Naive thymus-derived CD8-positive, alpha-beta T cell (primary cell): ENCODE measurements around the gene CD22. TPM values are rescaled to one million over a fixed set of nuclear protein-coding genes. Genes with fewer than 3 reads are reported as not detected.
"Not testable (repeated sequence)": the region's sequence is repeated elsewhere in the genome, so short reads cannot be mapped to it uniquely, and the experiment has no call there.

Experiments used
- ATAC-seq, 2 donors: fragments of 150-1000 bp; cut with Tn5 transposase in 1 of 2; sonication (Bioruptor Pico), chemical (Tn5 transposase) in 1 of 2; 1 replicate in 1 of 2; 2 replicates in 1 of 2; pipeline ENCODE4 v1.10.0; 2021; ENCODE audit warnings: mild to moderate bottlenecking in 2 of 2, moderate library complexity in 2 of 2
- POLR2A ChIA-PET: fragments of 350-600 bp; sonication (Branson Sonifier 250); formaldehyde crosslinking; loops from one replicate; lab custom pipeline; 2021; ENCODE audit warnings: antibody characterized with exemption; lab: Charles Lee
- DNase-seq, 10 donors: peaks; one replicate each; pipeline versions ENCODE4 v3.0.0 to v3.0.0-alpha.2; 2020 to 2022
- H3K27ac Mint-ChIP-seq, 10 donors: one replicate each; pipeline ENCODE4 v1.8.0; 2020 to 2022; ENCODE audit warnings: mild to moderate bottlenecking in 10 of 10, mixed read lengths in 10 of 10, moderate library complexity in 4 of 10, inconsistent platforms in 1 of 10
- H3K27me3 Mint-ChIP-seq, 5 donors: one replicate each; pipeline ENCODE4 v1.8.0; 2021 to 2022; ENCODE audit warnings: mixed read lengths in 5 of 5
- H3K36me3 Mint-ChIP-seq, 3 donors: one replicate each; pipeline ENCODE4 v1.8.0; 2020 to 2022; ENCODE audit warnings: mixed read lengths in 3 of 3, mild to moderate bottlenecking in 2 of 3, inconsistent platforms in 1 of 3
- H3K4me1 Mint-ChIP-seq, 4 donors: one replicate each; pipeline ENCODE4 v1.8.0; 2021 to 2022; ENCODE audit warnings: mixed read lengths in 4 of 4
- H3K4me3 Mint-ChIP-seq, 10 donors: one replicate each; pipeline ENCODE4 v1.8.0; 2020 to 2022; ENCODE audit warnings: mild to moderate bottlenecking in 10 of 10, mixed read lengths in 10 of 10, moderate library complexity in 6 of 10, inconsistent platforms in 1 of 10
- H3K9me3 Mint-ChIP-seq, 9 donors: one replicate each; pipeline ENCODE4 v1.8.0; 2020 to 2022; ENCODE audit warnings: mixed read lengths in 9 of 9, mild to moderate bottlenecking in 3 of 9, inconsistent platforms in 1 of 9, moderate library complexity in 1 of 9
- polyA plus RNA-seq, 3 donors: library from polyadenylated mRNA; unstranded; fragments of 300-500 nt; fragmentation: Illumina TruSeq; gene quantifications; one replicate each; pipeline ENCODE4 v1.2.3, GENCODE V29; 2021
- total RNA-seq, 8 experiments: library from RNA in 2 of 8; stranded (reverse) in 2 of 8; gene quantifications; one replicate each; pipeline ENCODE4 v1.2.3 and lab custom pipeline; 2021 to 2026

Gene CD22
- total RNA-seq = 10 to 100 TPM; 20.0 to 21.1 TPM
- polyA plus RNA-seq = under 1 TPM in 2 of 3 donors, not detected in 1; 0.46 to 0.73 TPM
- total RNA-seq (lab: John Stamatoyannopoulos, UW) = 0 to 0.49 (median 0.03) reads per million in 6 experiments

- peak in 1 of 2 donors; percentile 57 for ATAC-seq
- Mint-ChIP-seq H3K9me3 (no peaks in the 10 kb centered on the region), H3K27me3 (peaks cover 4 to 18% (median 7%) of the 10 kb centered on the region in 5 donors), H3K36me3 (no peaks in the 10 kb centered on the region), H3K4me1 (peaks cover 12 to 54% (median 16%) of the 10 kb centered on the region in 4 donors), H3K27ac (peak within 1 kb of the TSS in 5 of 10 donors; percentile 2 to 82 (median 13)), H3K4me3 (peak within 1 kb of the TSS in 4 of 10 donors; percentile 28 to 92 (median 47))
- peak in 1 of 10 donors; percentile 41 for DNase-seq
- POLR2A ChIA-PET = no interaction called here
Measured at GRCh38 chr19:35328851-35329285, at the start of gene CD22. TSS of gene CD22 (plus strand) at chr19:35329187. CDS start at chr19:35332041, 2,854 bp downstream.

- Mint-ChIP-seq H3K4me1 (peaks cover 0 to 32% (median 9%) of the 10 kb centered on the region in 4 donors), H3K27me3 (peaks cover 4 to 19% (median 7%) of the 10 kb centered on the region in 5 donors), H3K27ac (no peak overlapping the region), H3K4me3 (no peak overlapping the region), H3K9me3 (no peaks in the 10 kb centered on the region), H3K36me3 (peaks cover 0 to 37% (median 8%) of the 10 kb centered on the region in 3 donors)
- POLR2A ChIA-PET = interaction anchor here (2.0 kb wide), 1 partner anchor 16 kb away, joined by 4 read pairs; no protein-coding TSS in a partner anchor
- DNase-seq = no peak
- ATAC-seq = no peak
Measured at GRCh38 chr19:35279374-35279773, 49.6 kb upstream of the CD22 start.

- Mint-ChIP-seq H3K27ac (peak overlapping the region in 3 of 10 donors; percentile 9 to 81 (median 46)), H3K27me3 (peaks cover 6 to 27% (median 10%) of the 10 kb centered on the region in 5 donors), H3K4me3 (no peak overlapping the region), H3K36me3 (peaks cover 0 to 29% (median 8%) of the 10 kb centered on the region in 3 donors), H3K9me3 (no peaks in the 10 kb centered on the region), H3K4me1 (peaks cover 0 to 34% (median 9%) of the 10 kb centered on the region in 4 donors)
- ATAC-seq (peak in 1 of 2 donors; percentile 10), DNase-seq (no peak)
- POLR2A ChIA-PET = interaction anchor here (2.0 kb wide), 1 partner anchor 15 kb away, joined by 4 read pairs; no protein-coding TSS in a partner anchor
Measured at GRCh38 chr19:35279985-35280821, 48.8 kb upstream of the CD22 start.

GRCh38 chr19:35281303-35281702 lies 47.7 kb upstream of the CD22 start:
- peaks cover 8 to 33% (median 12%) of the 10 kb centered on the region in 5 donors for H3K27me3 Mint-ChIP-seq

GRCh38 chr19:35284153-35285094 lies 44.6 kb upstream of the CD22 start:
- H3K4me1 Mint-ChIP-seq = peaks cover 0 to 34% (median 7%) of the 10 kb centered on the region in 4 donors
- POLR2A ChIA-PET = interaction anchor here (1.1 kb wide), 1 partner anchor 12 kb away, joined by 3 read pairs; no protein-coding TSS in a partner anchor
- H3K36me3 Mint-ChIP-seq = peaks cover 0 to 1% (median 0%) of the 10 kb centered on the region in 3 donors
- no peaks in the 10 kb centered on the region for H3K9me3 Mint-ChIP-seq
- ATAC-seq (no peak), DNase-seq (no peak)
- H3K27ac Mint-ChIP-seq = peak overlapping the region in 3 of 10 donors; percentile 22 to 52 (median 49)
- peaks cover 8 to 33% (median 12%) of the 10 kb centered on the region in 5 donors for H3K27me3 Mint-ChIP-seq
- H3K4me3 Mint-ChIP-seq = no peak overlapping the region

More at GRCh38 chr19:35281303-35281702, 47.7 kb upstream of the CD22 start:
- no peak overlapping the region for H3K4me3 Mint-ChIP-seq
- ATAC-seq = peak in 1 of 2 donors; percentile 15
- no peaks in the 10 kb centered on the region for H3K9me3 Mint-ChIP-seq
- H3K27ac Mint-ChIP-seq = peak overlapping the region in 1 of 10 donors; percentile 5
- H3K4me1 Mint-ChIP-seq = peaks cover 0 to 36% (median 8%) of the 10 kb centered on the region in 4 donors
- H3K36me3 Mint-ChIP-seq = peaks cover 0 to 18% (median 1%) of the 10 kb centered on the region in 3 donors
- DNase-seq = no peak
- POLR2A ChIA-PET = interaction anchor here (0.9 to 2.0 kb wide), 3 partner anchors 9 to 14 kb away, joined by 4 read pairs; no protein-coding TSS in a partner anchor

GRCh38 chr19:35285095-35285449 lies 43.9 kb upstream of the CD22 start:
- H3K36me3 Mint-ChIP-seq = no peaks in the 10 kb centered on the region
- peak overlapping the region in 1 of 10 donors; percentile 52 for H3K27ac Mint-ChIP-seq
- no peak for ATAC-seq
- H3K4me3 Mint-ChIP-seq = no peak overlapping the region
- H3K9me3 Mint-ChIP-seq = no peaks in the 10 kb centered on the region
- no peak for DNase-seq
- H3K4me1 Mint-ChIP-seq = peaks cover 0 to 34% (median 7%) of the 10 kb centered on the region in 4 donors
- H3K27me3 Mint-ChIP-seq = peaks cover 8 to 33% (median 12%) of the 10 kb centered on the region in 5 donors
- POLR2A ChIA-PET = interaction anchor here (1.1 kb wide), 1 partner anchor 13 kb away, joined by 3 read pairs; no protein-coding TSS in a partner anchor

- not testable (repeated sequence) for H3K27ac Mint-ChIP-seq, H3K36me3 Mint-ChIP-seq, DNase-seq, H3K4me3 Mint-ChIP-seq, ATAC-seq, H3K9me3 Mint-ChIP-seq
- Mint-ChIP-seq H3K27me3 (peaks cover 8 to 33% (median 12%) of the 10 kb centered on the region in 5 donors), H3K4me1 (peaks cover 0 to 31% (median 7%) of the 10 kb centered on the region in 4 donors)
- POLR2A ChIA-PET = interaction anchor here (0.7 kb wide), 1 partner anchor 205 kb away, joined by 5 read pairs; no protein-coding TSS in a partner anchor
Measured at GRCh38 chr19:35285465-35285864, 43.5 kb upstream of the CD22 start.

- peaks cover 8 to 33% (median 12%) of the 10 kb centered on the region in 5 donors for H3K27me3 Mint-ChIP-seq
- POLR2A ChIA-PET = interaction anchor here (0.7 kb wide), 1 partner anchor 206 kb away, joined by 5 read pairs; no protein-coding TSS in a partner anchor
- not testable (repeated sequence) for H3K4me3 Mint-ChIP-seq, ATAC-seq, H3K27ac Mint-ChIP-seq, H3K36me3 Mint-ChIP-seq, DNase-seq, H3K9me3 Mint-ChIP-seq
- H3K4me1 Mint-ChIP-seq = peaks cover 0 to 27% (median 6%) of the 10 kb centered on the region in 4 donors
Measured at GRCh38 chr19:35286101-35286500, 42.9 kb upstream of the CD22 start.

GRCh38 chr19:35287713-35288112 lies 41.3 kb upstream of the CD22 start:
- peaks cover 0 to 13% (median 0%) of the 10 kb centered on the region in 4 donors for H3K4me1 Mint-ChIP-seq
- POLR2A ChIA-PET = interaction anchor here (1.1 kb wide), 1 partner anchor 10 kb away, joined by 3 read pairs; no protein-coding TSS in a partner anchor
- H3K27me3 Mint-ChIP-seq = peaks cover 8 to 31% (median 12%) of the 10 kb centered on the region in 5 donors
- DNase-seq (no peak), ATAC-seq (no peak)
- no peak overlapping the region for H3K27ac Mint-ChIP-seq
- H3K4me3 Mint-ChIP-seq = no peak overlapping the region
- H3K36me3 Mint-ChIP-seq = no peaks in the 10 kb centered on the region
- no peaks in the 10 kb centered on the region for H3K9me3 Mint-ChIP-seq

GRCh38 chr19:35288331-35288730 lies 40.7 kb upstream of the CD22 start:
- DNase-seq = no peak
- ATAC-seq = no peak
- H3K4me3 Mint-ChIP-seq = no peak overlapping the region
- peaks cover 7 to 25% (median 9%) of the 10 kb centered on the region in 5 donors for H3K27me3 Mint-ChIP-seq
- H3K4me1 Mint-ChIP-seq = peaks cover 0 to 6% (median 0%) of the 10 kb centered on the region in 4 donors
- POLR2A ChIA-PET = no interaction called here
- no peak overlapping the region for H3K27ac Mint-ChIP-seq
- no peaks in the 10 kb centered on the region for H3K9me3 Mint-ChIP-seq
- H3K36me3 Mint-ChIP-seq = no peaks in the 10 kb centered on the region

GRCh38 chr19:35288906-35289305 lies 40.1 kb upstream of the CD22 start:
- H3K9me3 Mint-ChIP-seq = no peaks in the 10 kb centered on the region
- no peak for ATAC-seq
- no peaks in the 10 kb centered on the region for H3K36me3 Mint-ChIP-seq
- H3K4me3 Mint-ChIP-seq = no peak overlapping the region
- H3K27ac Mint-ChIP-seq = no peak overlapping the region
- H3K27me3 Mint-ChIP-seq = peaks cover 4 to 19% (median 9%) of the 10 kb centered on the region in 5 donors
- DNase-seq = no peak
- POLR2A ChIA-PET = interaction anchor here (0.5 kb wide), 1 partner anchor 13 kb away, joined by 3 read pairs; no protein-coding TSS in a partner anchor
- peaks cover 0 to 5% (median 0%) of the 10 kb centered on the region in 4 donors for H3K4me1 Mint-ChIP-seq
